WTC11 (cell line): ENCODE data around the gene SEH1L.

ENCODE experiments used
- CTCF ChIP-seq: fragments of 200-600 bp; IDR thresholded peaks from 2 replicates; pipeline ENCODE4 v1.8.0; 2022; ENCODE audit warnings: antibody characterized with exemption
- NFE2L1 ChIP-seq: sonication (generic); formaldehyde crosslinking; IDR thresholded peaks from 2 replicates; pipeline ENCODE4 v1.8.1; 2023; ENCODE audit warnings: missing genetic modification reagents
- TEAD4 ChIP-seq: sonication (generic); formaldehyde crosslinking; IDR thresholded peaks from 2 replicates; pipeline ENCODE4 v1.8.0; 2022; ENCODE audit warnings: mild to moderate bottlenecking, missing genetic modification reagents
- ZNF423 ChIP-seq: fragments of 250-450 bp; sonication (Bioruptor Pico); IDR thresholded peaks from 2 replicates; pipeline ENCODE4 v2.1.2; 2022; ENCODE audit warnings: mild to moderate bottlenecking, moderate library complexity

DNA sequence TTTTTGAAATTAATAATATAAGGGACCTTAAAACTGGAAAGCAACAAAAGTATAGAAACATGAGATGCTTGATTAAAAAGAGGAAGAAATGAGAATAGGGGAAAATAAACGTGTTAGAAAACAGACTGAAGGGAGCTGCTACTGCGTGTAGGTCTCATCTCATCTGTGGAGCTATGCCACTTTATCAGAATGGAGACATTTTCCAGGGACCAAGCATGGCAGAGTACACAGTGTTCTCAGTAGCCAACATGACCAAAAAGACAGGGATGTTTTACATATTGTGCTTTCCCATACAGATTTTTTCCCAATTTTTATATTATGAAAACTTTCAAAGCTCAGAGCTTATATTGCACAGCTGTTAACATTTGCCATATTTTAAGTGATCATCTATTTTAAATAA lies 66.4 kb downstream of the SEH1L start:
- TF ChIP-seq CTCF = no peak
- TF ChIP-seq NFE2L1 (CRISPR knock-in tag) = no peak
- TF ChIP-seq TEAD4 = no peak
- no peak for TF ChIP-seq ZNF423 (CRISPR knock-in tag)
